Measurements from ENCODE around the gene DDX39A.
A peak's percentile ranks its signal among the peaks of the same experiment; 100 is the strongest.

The DDX39A gene

GRCh38 chr19:14361824-14362223, 57.3 kb downstream of the DDX39A start:
- peak; percentile 64 for DNase-seq

All from CD4-positive, alpha-beta T cell treated with Interleukin-15 for 1 hour (primary cell).